ENCODE measurements around the gene IQCF6.
"Not testable (repeated sequence)": the region's sequence is repeated elsewhere in the genome, so short reads cannot be mapped to it uniquely, and the experiment has no call there.

IQCF6 gene

GRCh38 chr3:51750878-51751277 is 28.2 kb downstream of the IQCF6 start:
- in situ Hi-C loops (cut with HindIII; ENCODE audit: low pct_unique_long_range_greater_than_20kb, low sequenced_read_pairs) = no loop called here
- TF ChIP-seq JUND (IDR thresholded peaks at IDR 0.05; ENCODE audit: low read depth) = no peak
- no peak for DNase-seq (ENCODE audit: low read depth in 1 of 2, low spot score in 1 of 2)

GRCh38 chr3:51748327-51748726 is 30.7 kb downstream of the IQCF6 start:
- no peak for TF ChIP-seq JUND (IDR thresholded peaks at IDR 0.05; ENCODE audit: low read depth)
- in situ Hi-C loops (cut with HindIII; ENCODE audit: low pct_unique_long_range_greater_than_20kb, low sequenced_read_pairs) = no loop called here
- DNase-seq (ENCODE audit: low read depth in 1 of 2, low spot score in 1 of 2) = no peak

- in situ Hi-C loops (cut with HindIII; ENCODE audit: low pct_unique_long_range_greater_than_20kb, low sequenced_read_pairs) = no loop called here
- TF ChIP-seq JUND (IDR thresholded peaks at IDR 0.05; ENCODE audit: low read depth) = no peak
- DNase-seq (ENCODE audit: low read depth in 1 of 2, low spot score in 1 of 2) = no peak
These were observed 31.2 kb downstream of the IQCF6 start for GRCh38 chr3:51747840-51748239.

- in situ Hi-C loops (cut with HindIII; ENCODE audit: low pct_unique_long_range_greater_than_20kb, low sequenced_read_pairs); DNase-seq (ENCODE audit: low read depth in 1 of 2, low spot score in 1 of 2): not testable (repeated sequence)
These were observed 36.1 kb downstream of the IQCF6 start for GRCh38 chr3:51742978-51743377.

- DNase-seq (ENCODE audit: low read depth in 1 of 2, low spot score in 1 of 2) = not testable (repeated sequence)
These were observed 36.7 kb downstream of the IQCF6 start for GRCh38 chr3:51742320-51742719.

GRCh38 chr3:51739110-51739509 is 39.9 kb downstream of the IQCF6 start:
- TF ChIP-seq JUND (IDR thresholded peaks at IDR 0.05; ENCODE audit: low read depth) = no peak
- in situ Hi-C loops (cut with HindIII; ENCODE audit: low pct_unique_long_range_greater_than_20kb, low sequenced_read_pairs) = no loop called here
- DNase-seq (ENCODE audit: low read depth in 1 of 2, low spot score in 1 of 2) = no peak

More at GRCh38 chr3:51742320-51742719, 36.7 kb downstream of the IQCF6 start:
- in situ Hi-C loops (cut with HindIII; ENCODE audit: low pct_unique_long_range_greater_than_20kb, low sequenced_read_pairs) = not testable (repeated sequence)

- no peak for TF ChIP-seq JUND (IDR thresholded peaks at IDR 0.05; ENCODE audit: low read depth)
- in situ Hi-C loops (cut with HindIII; ENCODE audit: low pct_unique_long_range_greater_than_20kb, low sequenced_read_pairs) = no loop called here
- no peak for DNase-seq (ENCODE audit: low read depth in 1 of 2, low spot score in 1 of 2)
These were observed 43.1 kb downstream of the IQCF6 start for GRCh38 chr3:51735950-51736349.

- DNase-seq (ENCODE audit: low read depth in 1 of 2, low spot score in 1 of 2) = no peak
- TF ChIP-seq JUND (IDR thresholded peaks at IDR 0.05; ENCODE audit: low read depth) = no peak
- in situ Hi-C loops (cut with HindIII; ENCODE audit: low pct_unique_long_range_greater_than_20kb, low sequenced_read_pairs) = no loop called here
These were observed 44.0 kb downstream of the IQCF6 start for GRCh38 chr3:51735039-51735438.

GRCh38 chr3:51734572-51734907 is 44.5 kb downstream of the IQCF6 start:
- TF ChIP-seq JUND (IDR thresholded peaks at IDR 0.05; ENCODE audit: low read depth) = no peak
- in situ Hi-C loops (cut with HindIII; ENCODE audit: low pct_unique_long_range_greater_than_20kb, low sequenced_read_pairs) = no loop called here
- DNase-seq (ENCODE audit: low read depth in 1 of 2, low spot score in 1 of 2) = no peak

GRCh38 chr3:51733859-51734571 is 45.0 kb downstream of the IQCF6 start:
- no peak for TF ChIP-seq JUND (IDR thresholded peaks at IDR 0.05; ENCODE audit: low read depth)
- in situ Hi-C loops (cut with HindIII; ENCODE audit: low pct_unique_long_range_greater_than_20kb, low sequenced_read_pairs) = no loop called here
- no peak for DNase-seq (ENCODE audit: low read depth in 1 of 2, low spot score in 1 of 2)

- TF ChIP-seq JUND (IDR thresholded peaks at IDR 0.05; ENCODE audit: low read depth) = no peak
- in situ Hi-C loops (cut with HindIII; ENCODE audit: low pct_unique_long_range_greater_than_20kb, low sequenced_read_pairs) = no loop called here
- DNase-seq (ENCODE audit: low read depth in 1 of 2, low spot score in 1 of 2) = no peak
These were observed 49.9 kb downstream of the IQCF6 start for GRCh38 chr3:51729042-51729633.
